ENCODE measurements around the gene ATP9B.
"Not testable (repeated sequence)": the region's sequence is repeated elsewhere in the genome, so short reads cannot be mapped to it uniquely, and the experiment has no call there.

The ATP9B gene

GRCh38 chr18:79151191-79151590 lies 82.0 kb downstream of the ATP9B start:
- DNase-seq, result no peak

- DNase-seq, result no peak
These were observed 87.1 kb downstream of the ATP9B start for GRCh38 chr18:79156327-79156726.

- DNase-seq, result no peak
These were observed 95.5 kb downstream of the ATP9B start for GRCh38 chr18:79164706-79165105.

GRCh38 chr18:79166702-79167101 lies 97.5 kb downstream of the ATP9B start:
- no peak for DNase-seq

GRCh38 chr18:79167526-79168190 lies 98.5 kb downstream of the ATP9B start:
- no peak for DNase-seq

GRCh38 chr18:79169958-79170555 lies 100.9 kb downstream of the ATP9B start:
- no peak for DNase-seq

- DNase-seq, result not testable (repeated sequence)
These were observed 103.1 kb downstream of the ATP9B start for GRCh38 chr18:79172331-79172730.

GRCh38 chr18:79173742-79174141 lies 104.5 kb downstream of the ATP9B start:
- DNase-seq, result no peak

- DNase-seq, result no peak
These were observed 108.9 kb downstream of the ATP9B start for GRCh38 chr18:79178113-79178531.

- DNase-seq, result no peak
These were observed 113.0 kb downstream of the ATP9B start for GRCh38 chr18:79182047-79182713.

- DNase-seq, result no peak
These were observed 116.5 kb downstream of the ATP9B start for GRCh38 chr18:79185648-79186047.

- no peak for DNase-seq
These were observed 117.5 kb downstream of the ATP9B start for GRCh38 chr18:79186649-79187048.

GRCh38 chr18:79187532-79188277 lies 118.5 kb downstream of the ATP9B start:
- DNase-seq, result no peak

GRCh38 chr18:79191418-79191817 lies 122.2 kb downstream of the ATP9B start:
- no peak for DNase-seq

GRCh38 chr18:79191956-79192355 lies 122.8 kb downstream of the ATP9B start:
- DNase-seq, result no peak

- DNase-seq, result no peak
These were observed 124.6 kb downstream of the ATP9B start for GRCh38 chr18:79193826-79194225.

- DNase-seq, result peak; percentile 62
These were observed 126.8 kb downstream of the ATP9B start for GRCh38 chr18:79195716-79196683.

GRCh38 chr18:79197531-79197930 lies 128.3 kb downstream of the ATP9B start:
- DNase-seq, result peak; percentile 97

- no peak for DNase-seq
These were observed 130.6 kb downstream of the ATP9B start for GRCh38 chr18:79199691-79200374.

- no peak for DNase-seq
These were observed 131.5 kb downstream of the ATP9B start for GRCh38 chr18:79200546-79201268.

GRCh38 chr18:79203017-79203605 lies 133.9 kb downstream of the ATP9B start:
- DNase-seq, result no peak

Data from NCI-H748 treated with DMSO at 0.1 percent for 48 hours (cell line).